GM23338 (cell line): ENCODE data around the gene CNOT1. TPM values are rescaled to one million over a fixed set of nuclear protein-coding genes. Genes with fewer than 3 reads are reported as not detected.

Experiments
- ATAC-seq: fragments of 200-7000 bp; cut with Tn5 transposase; 3 replicates; pipeline ENCODE4 v1.9.1; 2020
- DNase-seq: peaks from one replicate; pipeline ENCODE4 v3.0.0-alpha.2; 2015; ENCODE audit warnings: low spot score
- H2AFZ ChIP-seq: fragments of 200-600 bp; sonication (generic); 2 replicates; pipeline ENCODE4 v1.8.0; 2016; ENCODE audit warnings: antibody characterized with exemption, mild to moderate bottlenecking, moderate library complexity
- H3F3A ChIP-seq: fragments of 200-600 bp; sonication (generic); replicated peaks from 2 replicates; pipeline ENCODE4 v1.8.0; 2017; ENCODE audit warnings: antibody characterized with exemption, mixed run types, low read depth
- H3K27ac ChIP-seq: fragments of 200-600 bp; sonication (generic); 2 replicates; pipeline ENCODE4 v1.6.1; 2016; ENCODE audit warnings: low read depth
- H3K27me3 ChIP-seq: fragments of 200-600 bp; sonication (generic); 2 replicates; pipeline ENCODE4 v1.8.0; 2016; ENCODE audit warnings: mild to moderate bottlenecking, mixed run types, moderate library complexity; ENCODE audit not compliant: insufficient read depth
- H3K36me3 ChIP-seq: fragments of 200-600 bp; sonication (generic); 2 replicates; pipeline ENCODE4 v1.8.0; 2016; ENCODE audit warnings: mild to moderate bottlenecking; ENCODE audit not compliant: insufficient read depth
- H3K4me1 ChIP-seq: fragments of 200-600 bp; sonication (generic); 2 replicates; pipeline ENCODE4 v1.8.0; 2016; ENCODE audit warnings: mild to moderate bottlenecking, moderate library complexity; ENCODE audit not compliant: insufficient read depth
- H3K4me2 ChIP-seq: fragments of 200-600 bp; sonication (generic); 2 replicates; pipeline ENCODE4 v1.7.1; 2017; ENCODE audit warnings: mixed run types
- H3K4me3 ChIP-seq: fragments of 200-600 bp; sonication (generic); 2 replicates; pipeline ENCODE4 v1.6.1; 2016; ENCODE audit warnings: mixed run types
- H3K79me2 ChIP-seq: fragments of 200-600 bp; sonication (generic); replicated peaks from 2 replicates; pipeline ENCODE4 v1.8.0; 2017; ENCODE audit warnings: mild to moderate bottlenecking; ENCODE audit not compliant: insufficient read depth
- H3K9me2 ChIP-seq: fragments of 200-600 bp; sonication (generic); 2 replicates; pipeline ENCODE4 v1.8.0; 2017; ENCODE audit not compliant: insufficient read depth
- H4K20me1 ChIP-seq: fragments of 200-600 bp; sonication (generic); replicated peaks from 2 replicates; pipeline ENCODE4 v1.8.0; 2017; ENCODE audit warnings: mild to moderate bottlenecking; ENCODE audit not compliant: insufficient read depth
- H3K27ac Mint-ChIP-seq: 2 replicates; pipeline ENCODE4 v1.8.0; 2020; ENCODE audit warnings: inconsistent platforms, mild to moderate bottlenecking, moderate library complexity, mixed read lengths
- H3K27me3 Mint-ChIP-seq: 3 replicates; pipeline ENCODE4 v1.8.0; 2022; ENCODE audit warnings: low read depth, mild to moderate bottlenecking, moderate library complexity, mixed read lengths, inconsistent platforms; ENCODE audit not compliant: insufficient read depth, poor library complexity
- H3K36me3 Mint-ChIP-seq: 3 replicates; pipeline ENCODE4 v1.8.0; 2021; ENCODE audit warnings: low read depth, mild to moderate bottlenecking, inconsistent platforms, moderate library complexity, mixed read lengths
- H3K4me1 Mint-ChIP-seq: 3 replicates; pipeline ENCODE4 v1.8.0; 2020; ENCODE audit warnings: mild to moderate bottlenecking, inconsistent platforms, mixed read lengths
- H3K4me3 Mint-ChIP-seq: 3 replicates; pipeline ENCODE4 v1.8.0; 2021; ENCODE audit warnings: moderate library complexity, mild to moderate bottlenecking, inconsistent platforms, mixed read lengths
- H3K9me3 Mint-ChIP-seq: 3 replicates; pipeline ENCODE4 v1.8.0; 2020; ENCODE audit warnings: moderate library complexity, mild to moderate bottlenecking, inconsistent platforms, mixed read lengths
- CREB1 ChIP-seq: fragments of 250-450 bp; sonication (Bioruptor Pico); IDR thresholded peaks from 2 replicates; pipeline ENCODE4 v1.5.0; 2020; ENCODE audit warnings: low read depth, mild to moderate bottlenecking, moderate library complexity
- EZH2 ChIP-seq: fragments of 200-600 bp; sonication (generic); IDR thresholded peaks from one replicate; pipeline ENCODE4 v1.8.0; 2017; ENCODE audit warnings: antibody characterized with exemption, mild to moderate bottlenecking, low read depth; ENCODE audit not compliant: unreplicated experiment
- NANOG ChIP-seq: IDR thresholded peaks from 2 replicates; pipeline ENCODE4 v1.6.1; 2016; ENCODE audit warnings: antibody characterized with exemption, borderline replicate concordance
- POLR2AphosphoS5 ChIP-seq: IDR thresholded peaks from 2 replicates; pipeline ENCODE4 v1.6.1; 2016; ENCODE audit warnings: antibody characterized with exemption, low read depth
- ZNF114 ChIP-seq: fragments of 250-450 bp; sonication (Bioruptor Pico); IDR thresholded peaks from 2 replicates; pipeline ENCODE4 v1.5.0; 2020; ENCODE audit warnings: mild to moderate bottlenecking, moderate library complexity
- ZNF331 ChIP-seq: fragments of 250-450 bp; sonication (Bioruptor Pico); IDR thresholded peaks from 2 replicates; pipeline ENCODE4 v1.5.0; 2020; ENCODE audit warnings: low read depth, mild to moderate bottlenecking, moderate library complexity
- polyA plus RNA-seq: library from polyadenylated mRNA; unstranded; fragments of >200 nt; fragmentation: Nextera tagmentation; extraction: Ambion mirVana; gene quantifications from 2 replicates; pipeline ENCODE4 v1.2.1, GENCODE V29; 2016
- total RNA-seq: library from RNA; depleted of rRNA; stranded (reverse); fragments of >200 nt; shearing (Covaris generic); gene quantifications from 2 replicates; pipeline ENCODE4 v1.2.3, GENCODE V29; 2014
- TF ChIP-seq, protein P1 (sequence below): IDR thresholded peaks from one replicate; pipeline ENCODE4 v1.6.1; 2018; ENCODE audit warnings: antibody characterized with exemption; ENCODE audit not compliant: unreplicated experiment
- TF ChIP-seq, protein P2 (sequence below), 2 experiments: fragments of 200-600 bp in 1 of 2; sonication (generic) in 1 of 2; conservative IDR thresholded peaks; 2 replicates each; pipeline versions ENCODE4 v1.5.1 to v1.6.1; 2016 to 2017; ENCODE audit warnings: antibody characterized with exemption in 2 of 2, low read depth in 2 of 2, mild to moderate bottlenecking in 2 of 2, moderate library complexity in 1 of 2
- TF ChIP-seq, protein P3 (sequence below): IDR thresholded peaks from 2 replicates; pipeline ENCODE4 v1.6.1; 2016; ENCODE audit warnings: antibody characterized with exemption

Gene CNOT1
- total and polyA plus RNA-seq, 2 experiments from 2014 or later: 59.2 to 298 TPM

DNA sequence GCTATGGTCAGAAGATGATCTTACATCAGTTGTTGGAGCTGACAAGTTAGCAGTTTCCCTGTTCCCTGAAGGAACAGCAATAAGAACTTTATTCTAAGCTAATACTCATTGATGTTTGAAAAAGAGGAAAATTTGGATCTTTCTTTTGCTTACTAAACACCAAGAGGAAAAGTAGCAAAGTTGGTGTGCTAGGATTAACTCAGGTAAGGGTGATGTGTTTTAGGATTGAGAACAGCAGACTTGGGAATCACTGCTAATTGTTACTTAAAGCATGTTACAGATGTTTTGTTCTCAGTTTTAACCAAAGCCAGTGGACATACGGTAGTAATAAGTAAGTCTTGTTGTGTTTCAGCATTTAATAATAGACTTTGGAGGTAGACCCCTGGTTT is 110.7 kb downstream of the CNOT1 start:
- Histone ChIP-seq H3K79me2 (peaks cover 32% of the 10 kb centered on the region), H3K27me3 (no peaks in the 10 kb centered on the region), H4K20me1 (peaks cover 31% of the 10 kb centered on the region), H3K9me2 (no peaks in the 10 kb centered on the region), H3K4me1 (peaks cover 13% of the 10 kb centered on the region), H3K4me3 (no peak overlapping the region), H3K4me2 (no peak overlapping the region), H3F3A (peaks cover 46% of the 10 kb centered on the region), H3K36me3 (peaks cover 69% of the 10 kb centered on the region), H2AFZ (no peak overlapping the region), H3K27ac (no peak overlapping the region)
- Mint-ChIP-seq H3K4me3 (no peak overlapping the region), H3K4me1 (peaks cover 9% of the 10 kb centered on the region), H3K36me3 (peaks cover 85% of the 10 kb centered on the region), H3K9me3 (no peaks in the 10 kb centered on the region), H3K27ac (no peak overlapping the region), H3K27me3 (peaks cover 19% of the 10 kb centered on the region)
- TF ChIP-seq, protein P1, sequence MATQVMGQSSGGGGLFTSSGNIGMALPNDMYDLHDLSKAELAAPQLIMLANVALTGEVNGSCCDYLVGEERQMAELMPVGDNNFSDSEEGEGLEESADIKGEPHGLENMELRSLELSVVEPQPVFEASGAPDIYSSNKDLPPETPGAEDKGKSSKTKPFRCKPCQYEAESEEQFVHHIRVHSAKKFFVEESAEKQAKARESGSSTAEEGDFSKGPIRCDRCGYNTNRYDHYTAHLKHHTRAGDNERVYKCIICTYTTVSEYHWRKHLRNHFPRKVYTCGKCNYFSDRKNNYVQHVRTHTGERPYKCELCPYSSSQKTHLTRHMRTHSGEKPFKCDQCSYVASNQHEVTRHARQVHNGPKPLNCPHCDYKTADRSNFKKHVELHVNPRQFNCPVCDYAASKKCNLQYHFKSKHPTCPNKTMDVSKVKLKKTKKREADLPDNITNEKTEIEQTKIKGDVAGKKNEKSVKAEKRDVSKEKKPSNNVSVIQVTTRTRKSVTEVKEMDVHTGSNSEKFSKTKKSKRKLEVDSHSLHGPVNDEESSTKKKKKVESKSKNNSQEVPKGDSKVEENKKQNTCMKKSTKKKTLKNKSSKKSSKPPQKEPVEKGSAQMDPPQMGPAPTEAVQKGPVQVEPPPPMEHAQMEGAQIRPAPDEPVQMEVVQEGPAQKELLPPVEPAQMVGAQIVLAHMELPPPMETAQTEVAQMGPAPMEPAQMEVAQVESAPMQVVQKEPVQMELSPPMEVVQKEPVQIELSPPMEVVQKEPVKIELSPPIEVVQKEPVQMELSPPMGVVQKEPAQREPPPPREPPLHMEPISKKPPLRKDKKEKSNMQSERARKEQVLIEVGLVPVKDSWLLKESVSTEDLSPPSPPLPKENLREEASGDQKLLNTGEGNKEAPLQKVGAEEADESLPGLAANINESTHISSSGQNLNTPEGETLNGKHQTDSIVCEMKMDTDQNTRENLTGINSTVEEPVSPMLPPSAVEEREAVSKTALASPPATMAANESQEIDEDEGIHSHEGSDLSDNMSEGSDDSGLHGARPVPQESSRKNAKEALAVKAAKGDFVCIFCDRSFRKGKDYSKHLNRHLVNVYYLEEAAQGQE: no peak
- no peak for TF ChIP-seq ZNF114 (CRISPR knock-in tag)
- TF ChIP-seq, protein P2, sequence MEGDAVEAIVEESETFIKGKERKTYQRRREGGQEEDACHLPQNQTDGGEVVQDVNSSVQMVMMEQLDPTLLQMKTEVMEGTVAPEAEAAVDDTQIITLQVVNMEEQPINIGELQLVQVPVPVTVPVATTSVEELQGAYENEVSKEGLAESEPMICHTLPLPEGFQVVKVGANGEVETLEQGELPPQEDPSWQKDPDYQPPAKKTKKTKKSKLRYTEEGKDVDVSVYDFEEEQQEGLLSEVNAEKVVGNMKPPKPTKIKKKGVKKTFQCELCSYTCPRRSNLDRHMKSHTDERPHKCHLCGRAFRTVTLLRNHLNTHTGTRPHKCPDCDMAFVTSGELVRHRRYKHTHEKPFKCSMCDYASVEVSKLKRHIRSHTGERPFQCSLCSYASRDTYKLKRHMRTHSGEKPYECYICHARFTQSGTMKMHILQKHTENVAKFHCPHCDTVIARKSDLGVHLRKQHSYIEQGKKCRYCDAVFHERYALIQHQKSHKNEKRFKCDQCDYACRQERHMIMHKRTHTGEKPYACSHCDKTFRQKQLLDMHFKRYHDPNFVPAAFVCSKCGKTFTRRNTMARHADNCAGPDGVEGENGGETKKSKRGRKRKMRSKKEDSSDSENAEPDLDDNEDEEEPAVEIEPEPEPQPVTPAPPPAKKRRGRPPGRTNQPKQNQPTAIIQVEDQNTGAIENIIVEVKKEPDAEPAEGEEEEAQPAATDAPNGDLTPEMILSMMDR (conservative IDR thresholded peaks at IDR 0.05; ENCODE audit: low read depth in 2 of 2): no peak
- TF ChIP-seq POLR2AphosphoS5: no peak
- TF ChIP-seq, protein P3, sequence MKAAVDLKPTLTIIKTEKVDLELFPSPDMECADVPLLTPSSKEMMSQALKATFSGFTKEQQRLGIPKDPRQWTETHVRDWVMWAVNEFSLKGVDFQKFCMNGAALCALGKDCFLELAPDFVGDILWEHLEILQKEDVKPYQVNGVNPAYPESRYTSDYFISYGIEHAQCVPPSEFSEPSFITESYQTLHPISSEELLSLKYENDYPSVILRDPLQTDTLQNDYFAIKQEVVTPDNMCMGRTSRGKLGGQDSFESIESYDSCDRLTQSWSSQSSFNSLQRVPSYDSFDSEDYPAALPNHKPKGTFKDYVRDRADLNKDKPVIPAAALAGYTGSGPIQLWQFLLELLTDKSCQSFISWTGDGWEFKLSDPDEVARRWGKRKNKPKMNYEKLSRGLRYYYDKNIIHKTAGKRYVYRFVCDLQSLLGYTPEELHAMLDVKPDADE: no peak
- no peak for TF ChIP-seq CREB1 (CRISPR knock-in tag)
- TF ChIP-seq NANOG: no peak
- DNase-seq (no peak), ATAC-seq (no peak)

DNA sequence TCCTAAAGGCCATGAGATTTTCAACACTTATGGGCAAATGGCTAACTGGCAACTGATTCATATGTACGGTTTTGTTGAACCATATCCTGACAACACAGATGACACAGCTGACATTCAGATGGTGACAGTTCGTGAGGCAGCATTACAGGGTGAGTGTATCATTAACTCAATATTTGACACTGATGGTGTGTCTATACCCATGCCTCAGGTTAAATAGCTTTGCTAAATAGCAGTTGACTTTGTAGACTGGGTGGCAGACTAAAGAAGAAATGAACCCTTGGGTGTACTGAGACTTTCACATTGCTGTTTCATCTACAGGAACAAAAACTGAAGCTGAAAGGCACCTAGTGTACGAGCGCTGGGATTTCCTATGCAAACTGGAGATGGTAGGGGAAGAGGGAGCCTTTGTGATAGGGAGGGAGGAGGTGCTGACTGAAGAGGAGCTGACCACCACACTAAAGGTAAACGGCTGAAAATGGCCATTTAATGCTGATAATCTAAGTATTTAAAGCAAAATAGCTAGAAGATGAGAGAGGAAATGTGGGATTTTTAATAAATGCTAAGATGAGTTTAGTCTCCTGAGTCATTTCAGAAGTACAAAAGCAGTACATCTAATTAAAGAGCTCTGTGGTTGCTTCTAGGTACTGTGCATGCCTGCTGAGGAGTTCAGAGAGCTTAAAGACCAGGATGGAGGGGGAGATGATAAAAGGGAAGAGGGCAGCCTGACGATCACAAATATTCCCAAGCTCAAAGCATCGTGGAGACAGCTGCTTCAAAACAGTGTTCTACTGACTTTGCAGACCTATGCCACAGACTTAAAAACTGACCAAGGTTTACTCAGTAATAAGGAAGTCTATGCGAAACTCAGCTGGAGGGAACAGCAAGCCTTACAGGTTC is 111.3 kb downstream of the CNOT1 start:
- no peaks in the 10 kb centered on the region for H3K9me2 ChIP-seq
- no peak for ATAC-seq
- H3K79me2 ChIP-seq: peaks cover 38% of the 10 kb centered on the region
- Mint-ChIP-seq H3K27me3 (peaks cover 23% of the 10 kb centered on the region), H3K36me3 (peaks cover 81% of the 10 kb centered on the region), H3K9me3 (no peaks in the 10 kb centered on the region), H3K4me3 (no peak overlapping the region), H3K4me1 (peaks cover 11% of the 10 kb centered on the region), H3K27ac (no peak overlapping the region; the same call in 1 of the 2 replicates)
- peaks cover 63% of the 10 kb centered on the region for H3K36me3 ChIP-seq
- H3K4me3 ChIP-seq: no peak overlapping the region
- H4K20me1 ChIP-seq: peaks cover 29% of the 10 kb centered on the region
- DNase-seq: no peak
- peaks cover 46% of the 10 kb centered on the region for H3F3A ChIP-seq
- no peak overlapping the region for H3K4me2 ChIP-seq
- H3K4me1 ChIP-seq: peaks cover 14% of the 10 kb centered on the region
- no peak overlapping the region for H2AFZ ChIP-seq
- H3K27me3 ChIP-seq: no peaks in the 10 kb centered on the region
- H3K27ac ChIP-seq: no peak overlapping the region
- TF ChIP-seq ZNF331 (CRISPR knock-in tag) (no peak), EZH2 (no peak), ZNF114 (CRISPR knock-in tag) (no peak), POLR2AphosphoS5 (no peak)
- TF ChIP-seq, protein P3: no peak
